ENCODE data around the gene UPF2. TPM values are rescaled to one million over a fixed set of nuclear protein-coding genes. Genes with fewer than 3 reads are reported as not detected.

Gene UPF2
- total and polyA plus RNA-seq, 12 donors = 5.1 to 24.3 (median 12.1) TPM

DNA sequence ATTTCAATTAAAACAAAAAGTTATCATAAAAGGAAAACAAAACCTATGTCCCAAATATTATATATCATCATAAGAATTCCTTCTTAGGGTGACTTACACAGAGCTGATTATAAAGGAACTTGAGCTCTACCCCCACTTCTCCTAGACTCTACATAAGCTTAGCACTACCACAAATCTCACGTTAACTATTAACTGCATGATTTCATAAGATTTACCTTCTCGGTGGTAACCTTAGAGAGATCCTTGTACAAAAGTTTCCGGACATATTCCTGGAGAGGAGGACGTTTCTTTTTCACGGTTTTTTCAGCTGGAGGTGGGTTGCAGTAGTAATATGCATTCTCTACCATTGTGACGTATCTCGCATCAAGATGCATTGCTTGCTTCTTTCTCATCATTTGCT, 83.7 kb downstream of the UPF2 start:
- 92 to 95% (median 94%) methylated on average over 7 of the region's 7 CpGs for WGBS, 4 donors
- intact Hi-C loops (cut with DNase I) = no loop called here
- TF ChIP-seq POLR2A (IDR thresholded peaks at IDR 0.05) = no peak
- TF ChIP-seq, protein P1, sequence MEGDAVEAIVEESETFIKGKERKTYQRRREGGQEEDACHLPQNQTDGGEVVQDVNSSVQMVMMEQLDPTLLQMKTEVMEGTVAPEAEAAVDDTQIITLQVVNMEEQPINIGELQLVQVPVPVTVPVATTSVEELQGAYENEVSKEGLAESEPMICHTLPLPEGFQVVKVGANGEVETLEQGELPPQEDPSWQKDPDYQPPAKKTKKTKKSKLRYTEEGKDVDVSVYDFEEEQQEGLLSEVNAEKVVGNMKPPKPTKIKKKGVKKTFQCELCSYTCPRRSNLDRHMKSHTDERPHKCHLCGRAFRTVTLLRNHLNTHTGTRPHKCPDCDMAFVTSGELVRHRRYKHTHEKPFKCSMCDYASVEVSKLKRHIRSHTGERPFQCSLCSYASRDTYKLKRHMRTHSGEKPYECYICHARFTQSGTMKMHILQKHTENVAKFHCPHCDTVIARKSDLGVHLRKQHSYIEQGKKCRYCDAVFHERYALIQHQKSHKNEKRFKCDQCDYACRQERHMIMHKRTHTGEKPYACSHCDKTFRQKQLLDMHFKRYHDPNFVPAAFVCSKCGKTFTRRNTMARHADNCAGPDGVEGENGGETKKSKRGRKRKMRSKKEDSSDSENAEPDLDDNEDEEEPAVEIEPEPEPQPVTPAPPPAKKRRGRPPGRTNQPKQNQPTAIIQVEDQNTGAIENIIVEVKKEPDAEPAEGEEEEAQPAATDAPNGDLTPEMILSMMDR (IDR thresholded peaks at IDR 0.05) = no peak
- H3K4me3 ChIP-seq = no peak overlapping the region
- H3K4me1 ChIP-seq (replicated peaks in 1 of 2) = no peaks in the 10 kb centered on the region
- no peaks in the 10 kb centered on the region for H3K27me3 ChIP-seq
- no peaks in the 10 kb centered on the region for H3K9me3 ChIP-seq (replicated peaks in 1 of 3)
- DNase-seq = no peak
- no peak overlapping the region for H3K27ac ChIP-seq
- peaks cover 0 to 45% of the 10 kb centered on the region in 2 donors for H3K36me3 ChIP-seq (replicated peaks in 1 of 2)

DNA sequence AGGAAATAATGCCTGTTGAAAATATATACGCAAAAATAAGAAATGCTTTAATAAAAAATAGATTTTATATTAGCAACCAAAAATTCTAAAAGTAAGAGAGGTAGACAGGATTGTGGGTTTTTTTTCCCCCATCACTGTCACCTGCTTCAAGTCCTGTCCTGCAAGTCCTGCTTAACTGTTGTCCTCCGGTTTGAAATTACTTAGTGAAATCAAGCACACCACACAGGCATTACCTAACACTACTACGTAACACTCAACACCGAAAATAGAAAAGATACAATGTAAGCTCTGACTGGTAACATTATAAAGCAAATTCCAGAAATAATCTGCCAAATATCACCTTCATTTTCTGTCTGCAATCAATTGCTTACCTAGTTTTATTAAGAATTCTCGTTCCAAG, 90.9 kb downstream of the UPF2 start:
- Histone ChIP-seq H3K27ac (no peak overlapping the region), H3K9me3 (replicated peaks in 1 of 3) (no peaks in the 10 kb centered on the region), H3K4me1 (replicated peaks in 1 of 2) (no peaks in the 10 kb centered on the region), H3K36me3 (replicated peaks in 1 of 2) (peaks cover 0 to 36% of the 10 kb centered on the region in 2 donors), H3K27me3 (no peaks in the 10 kb centered on the region), H3K4me3 (no peak overlapping the region)
- DNase-seq = no peak
- 92 to 98% (median 96%) methylated on average over 5 of the region's 5 CpGs for WGBS, 4 donors
- intact Hi-C loops (cut with DNase I) = no loop called here
- no peak for TF ChIP-seq POLR2A (IDR thresholded peaks at IDR 0.05)
- TF ChIP-seq, protein P1 (IDR thresholded peaks at IDR 0.05) = no peak

DNA sequence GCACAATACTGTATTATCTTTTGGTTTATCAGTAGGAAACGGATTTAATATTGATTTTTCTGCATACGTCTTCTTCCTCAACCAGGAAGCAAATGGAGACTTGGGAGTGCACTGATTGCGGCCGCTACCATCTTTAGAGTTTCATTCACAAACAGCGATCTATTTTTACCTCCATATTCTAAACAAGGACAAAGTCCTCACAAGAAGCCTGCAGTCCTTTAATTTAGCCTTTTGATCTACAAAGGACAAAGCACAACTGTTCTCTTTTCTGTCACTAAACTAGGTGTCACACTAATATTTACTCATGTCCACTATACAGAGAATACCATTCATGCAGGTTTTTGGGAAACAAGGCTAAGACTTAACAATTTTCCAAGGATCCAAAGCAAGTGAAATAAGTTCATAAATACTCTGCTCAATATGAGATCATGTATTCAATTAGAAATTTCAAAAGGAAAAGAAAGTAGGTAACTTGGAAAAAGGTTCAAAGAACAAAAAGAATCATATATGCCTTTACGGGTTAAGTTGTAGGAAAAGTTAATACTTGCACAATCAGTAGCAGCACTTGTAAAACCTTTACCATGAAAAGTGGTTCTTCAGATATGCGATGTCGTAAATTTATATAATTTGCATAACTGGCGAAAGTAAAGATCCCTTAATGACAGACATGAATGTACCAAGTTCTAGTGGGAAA, 92.1 kb downstream of the UPF2 start:
- WGBS, 4 donors = 89 to 96% (median 93%) methylated on average over 9 of the region's 9 CpGs
- Histone ChIP-seq H3K27ac (no peak overlapping the region), H3K4me3 (no peak overlapping the region), H3K36me3 (replicated peaks in 1 of 2) (peaks cover 0 to 28% of the 10 kb centered on the region in 2 donors), H3K4me1 (replicated peaks in 1 of 2) (no peaks in the 10 kb centered on the region), H3K9me3 (replicated peaks in 1 of 3) (no peaks in the 10 kb centered on the region), H3K27me3 (no peaks in the 10 kb centered on the region)
- DNase-seq = no peak
- intact Hi-C loops (cut with DNase I) = no loop called here
- no peak for TF ChIP-seq POLR2A (IDR thresholded peaks at IDR 0.05)
- TF ChIP-seq, protein P1 (IDR thresholded peaks at IDR 0.05) = no peak

DNA sequence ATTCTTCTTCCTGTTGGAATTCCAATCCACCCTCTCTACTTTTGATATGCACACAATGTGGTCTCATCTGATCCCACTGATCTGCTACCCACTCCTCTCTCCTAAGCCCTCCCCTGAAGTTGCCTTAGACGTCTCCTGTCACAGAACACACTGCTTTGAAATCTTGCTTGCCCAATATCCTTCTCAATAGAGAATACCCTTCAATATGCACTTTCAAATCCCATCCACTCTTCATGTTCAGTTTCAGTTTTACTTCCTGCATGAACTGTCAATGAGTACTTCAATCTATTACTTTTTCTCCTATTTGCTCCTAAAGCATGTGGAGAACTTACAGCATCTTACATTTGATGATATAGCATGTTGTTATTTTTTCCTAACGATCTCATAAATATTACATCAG, 93.5 kb downstream of the UPF2 start:
- no peaks in the 10 kb centered on the region for H3K4me1 ChIP-seq (replicated peaks in 1 of 2)
- intact Hi-C loops (cut with DNase I) = no loop called here
- H3K36me3 ChIP-seq (replicated peaks in 1 of 2) = peaks cover 0 to 21% of the 10 kb centered on the region in 2 donors
- no peaks in the 10 kb centered on the region for H3K9me3 ChIP-seq (replicated peaks in 1 of 3)
- TF ChIP-seq POLR2A (IDR thresholded peaks at IDR 0.05) = no peak
- TF ChIP-seq, protein P1 (IDR thresholded peaks at IDR 0.05) = no peak
- DNase-seq = no peak
- H3K27ac ChIP-seq = no peak overlapping the region
- H3K27me3 ChIP-seq = no peaks in the 10 kb centered on the region
- no peak overlapping the region for H3K4me3 ChIP-seq
- WGBS, 4 donors = 81 to 91% (median 84%) methylated on average over 2 of the region's 2 CpGs

Data from adrenal gland (tissue), 12 donors.